Kidney (tissue), 22 donors: ENCODE results near the gene LSM8. TPM values are rescaled to one million over a fixed set of nuclear protein-coding genes. Genes with fewer than 3 reads are reported as not detected.
"Not testable (repeated sequence)": the region's sequence is repeated elsewhere in the genome, so short reads cannot be mapped to it uniquely, and the experiment has no call there.

ENCODE experiments used
- DNase-seq, 5 donors: peaks; one replicate each; pipeline ENCODE4 v3.0.0-alpha.2; 2013 to 2020
- FAIRE-seq: peaks from 2 replicates; lab custom pipeline; 2012; peaks lifted over from hg19 to GRCh38; lab: Jason Lieb, UNC
- H3K27ac ChIP-seq, 2 donors: one replicate each; pipeline ENCODE4 v1.7.0; 2013; ENCODE audit warnings: low read depth in 2 of 2, low read length in 2 of 2, inconsistent platforms in 1 of 2
- H3K27me3 ChIP-seq: one replicate; pipeline ENCODE4 v1.7.1; 2013; ENCODE audit warnings: low read length, inconsistent platforms; ENCODE audit not compliant: control insufficient read depth, insufficient read depth
- H3K36me3 ChIP-seq, 3 donors: one replicate each; pipeline versions ENCODE4 v1.7.0 to v1.7.1; 2013; ENCODE audit warnings: low read length in 3 of 3, control low read depth in 1 of 3, inconsistent platforms in 1 of 3; ENCODE audit not compliant: insufficient read depth in 3 of 3, control insufficient read depth in 2 of 3
- H3K4me1 ChIP-seq, 3 donors: one replicate each; pipeline versions ENCODE4 v1.7.0 to v1.7.1; 2013; ENCODE audit warnings: low read length in 3 of 3, inconsistent platforms in 1 of 3, low read depth in 1 of 3; ENCODE audit not compliant: control insufficient read depth in 2 of 3, insufficient read depth in 2 of 3
- H3K4me3 ChIP-seq, 3 donors: one replicate each; pipeline versions ENCODE4 v1.7.0 to v1.8.1; 2013; ENCODE audit warnings: low read length in 3 of 3, control low read depth in 1 of 3, inconsistent platforms in 1 of 3
- H3K9ac ChIP-seq, 3 donors: one replicate each; pipeline versions ENCODE4 v1.7.0 to v1.7.1; 2013; ENCODE audit warnings: low read length in 3 of 3, control low read depth in 1 of 3, inconsistent platforms in 1 of 3
- H3K9me3 ChIP-seq, 3 donors: one replicate each; pipeline versions ENCODE4 v1.7.0 to v1.7.1; 2013; ENCODE audit warnings: low read length in 3 of 3, control low read depth in 1 of 3, inconsistent platforms in 1 of 3; ENCODE audit not compliant: control insufficient read depth in 2 of 3, insufficient read depth in 1 of 3
- intact Hi-C: fragments of 100-400 bp; cut with DNase I; formaldehyde crosslinking; loops from one replicate; pipeline ENCODE4 v1.11.1; 2022
- long read RNA-seq, 10 donors: library from polyadenylated mRNA in 1 of 10; unstranded in 1 of 10; transcript quantifications; one replicate each; pipeline ENCODE4 v2.0.0 and lab custom pipeline, GENCODE V29; 2021 to 2026
- polyA plus RNA-seq: library from polyadenylated mRNA; stranded (reverse); fragments of 350-450 nt; fragmentation: Illumina TruSeq; extraction: RNeasy Lipid Tissue Mini Kit (QIAGEN cat#74804); gene quantifications from one replicate; pipeline ENCODE4 v1.2.3, GENCODE V29; 2014; ENCODE audit warnings: low read depth, low replicate concordance; ENCODE audit not compliant: insufficient read depth
- total RNA-seq: library from RNA; stranded (reverse); fragmentation: NEBNext Ultra II Directional; extraction: Animal tissue kit (Norgen Biotek cat#: 25700); gene quantifications from one replicate; pipeline ENCODE4 v1.2.1, GENCODE V29; 2021
- TF ChIP-seq, protein P1 (sequence below): IDR thresholded peaks from 3 replicates; pipeline ENCODE4 v1.5.1; 2012; ENCODE audit warnings: mild to moderate bottlenecking, moderate library complexity, borderline replicate concordance; ENCODE audit not compliant: insufficient read depth; ENCODE audit errors: extremely low read depth
- donor health status: control.
- donor health status: control.
- donor health status: control.
- donor health status: control.
- donor health status: control.
- donor health status: DM: yes; HTN: yes; CAD: no.
- donor health status: Normal renal cell carcinoma (clear cell type).

Gene LSM8
- 28.2 TPM for total RNA-seq
- polyA plus RNA-seq: 27.4 TPM
- long read RNA-seq, donor 1, full-length matches to known transcripts: 32 of 32 reads
- long read RNA-seq, donor 1, partial matches to known transcripts: 0 of 32 reads
- long read RNA-seq, donor 1, other reads (novel, unspliced or antisense): 0 of 32 reads
- long read RNA-seq, donor 2, full-length matches to known transcripts: 45 of 45 reads
- long read RNA-seq, donor 2, partial matches to known transcripts: 0 of 45 reads
- long read RNA-seq, donor 2, other reads (novel, unspliced or antisense): 0 of 45 reads
- long read RNA-seq, donor 3, full-length matches to known transcripts: 56 of 65 reads
- long read RNA-seq, donor 3, partial matches to known transcripts: 9 of 65 reads
- long read RNA-seq, donor 3, other reads (novel, unspliced or antisense): 0 of 65 reads
- long read RNA-seq, donor 4, full-length matches to known transcripts: 20 of 20 reads
- long read RNA-seq, donor 4, partial matches to known transcripts: 0 of 20 reads
- long read RNA-seq, donor 4, other reads (novel, unspliced or antisense): 0 of 20 reads
- long read RNA-seq, donor 5, partial matches to known transcripts: 0 of 1 reads
- long read RNA-seq, donor 5, other reads (novel, unspliced or antisense): 0 of 1 reads
- long read RNA-seq, donor 6, transcript LSM8-201 (4 exons, 1,305 nt): major isoform, 71 of 73 reads
- long read RNA-seq, donor 6, partial matches to known transcripts: 0 of 73 reads
- long read RNA-seq, donor 6, other reads (novel, unspliced or antisense): 0 of 73 reads
- long read RNA-seq, donor 7, full-length matches to known transcripts: 14 of 17 reads
- long read RNA-seq, donor 7, partial matches to known transcripts: 2 of 17 reads
- long read RNA-seq, donor 7, other reads (novel, unspliced or antisense): 1 of 17 reads
- long read RNA-seq, donor 8, full-length matches to known transcripts: 34 of 40 reads
- long read RNA-seq, donor 8, partial matches to known transcripts: 6 of 40 reads
- long read RNA-seq, donor 8, other reads (novel, unspliced or antisense): 0 of 40 reads
- long read RNA-seq, donor 9, transcript LSM8-201 (4 exons, 1,305 nt): major isoform, 24 of 25 reads
- long read RNA-seq, donor 9, partial matches to known transcripts: 0 of 25 reads
- long read RNA-seq, donor 9, other reads (novel, unspliced or antisense): 0 of 25 reads
- long read RNA-seq, donor 10, full-length matches to known transcripts: 33 of 33 reads
- long read RNA-seq, donor 10, partial matches to known transcripts: 0 of 33 reads
- long read RNA-seq, donor 10, other reads (novel, unspliced or antisense): 0 of 33 reads

DNA sequence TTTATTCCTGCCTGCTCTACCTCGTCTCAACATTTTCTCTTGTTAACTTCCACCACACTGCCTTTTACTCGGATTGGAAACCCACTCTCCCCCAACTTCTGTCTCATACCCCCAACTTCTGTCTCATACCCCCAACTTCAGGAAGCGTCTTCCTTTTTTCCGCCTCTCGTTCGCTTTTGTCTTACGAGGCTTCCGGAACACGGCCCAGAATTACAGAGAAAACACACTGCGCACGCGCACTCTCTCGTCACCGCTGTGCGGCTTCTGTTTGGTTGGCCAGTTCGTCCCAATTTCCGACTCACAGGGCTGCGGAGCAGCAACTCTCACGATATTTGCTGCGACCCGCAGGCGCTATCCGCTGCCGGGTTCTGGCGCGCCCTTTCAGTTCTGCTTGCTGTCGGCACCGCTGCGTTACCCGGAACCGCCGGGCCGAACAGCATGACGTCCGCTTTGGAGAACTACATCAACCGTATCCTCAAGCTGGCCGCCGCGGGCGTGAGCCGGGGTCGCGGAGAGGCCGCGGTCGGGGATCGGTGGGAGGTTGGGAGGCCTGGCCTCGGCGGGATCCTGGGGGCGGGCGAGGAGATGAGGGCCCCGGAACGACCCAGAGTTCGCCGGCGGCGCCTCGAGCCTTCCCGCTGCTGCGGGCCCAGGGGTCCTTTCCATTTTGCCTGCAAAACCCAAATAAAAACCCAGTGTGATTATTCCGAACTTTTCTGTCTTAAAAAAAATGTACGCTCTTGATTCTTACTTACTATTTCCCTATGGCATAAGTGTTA lies at the start of gene LSM8:
LSM8 (plus strand) TSS at position 379 of the 779 bp plus-strand sequence; CDS start at position 439, 60 bp downstream.
- TF ChIP-seq, protein P1, sequence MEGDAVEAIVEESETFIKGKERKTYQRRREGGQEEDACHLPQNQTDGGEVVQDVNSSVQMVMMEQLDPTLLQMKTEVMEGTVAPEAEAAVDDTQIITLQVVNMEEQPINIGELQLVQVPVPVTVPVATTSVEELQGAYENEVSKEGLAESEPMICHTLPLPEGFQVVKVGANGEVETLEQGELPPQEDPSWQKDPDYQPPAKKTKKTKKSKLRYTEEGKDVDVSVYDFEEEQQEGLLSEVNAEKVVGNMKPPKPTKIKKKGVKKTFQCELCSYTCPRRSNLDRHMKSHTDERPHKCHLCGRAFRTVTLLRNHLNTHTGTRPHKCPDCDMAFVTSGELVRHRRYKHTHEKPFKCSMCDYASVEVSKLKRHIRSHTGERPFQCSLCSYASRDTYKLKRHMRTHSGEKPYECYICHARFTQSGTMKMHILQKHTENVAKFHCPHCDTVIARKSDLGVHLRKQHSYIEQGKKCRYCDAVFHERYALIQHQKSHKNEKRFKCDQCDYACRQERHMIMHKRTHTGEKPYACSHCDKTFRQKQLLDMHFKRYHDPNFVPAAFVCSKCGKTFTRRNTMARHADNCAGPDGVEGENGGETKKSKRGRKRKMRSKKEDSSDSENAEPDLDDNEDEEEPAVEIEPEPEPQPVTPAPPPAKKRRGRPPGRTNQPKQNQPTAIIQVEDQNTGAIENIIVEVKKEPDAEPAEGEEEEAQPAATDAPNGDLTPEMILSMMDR: no peak
- Histone ChIP-seq H3K27me3 (no peaks in the 10 kb centered on the region), H3K4me3 (peak within 1 kb of the TSS; percentile 81 to 100 (median 88)), H3K4me1 (peaks cover 0 to 8% (median 4%) of the 10 kb centered on the region in 3 donors), H3K9me3 (no peaks in the 10 kb centered on the region), H3K36me3 (peaks cover 0 to 2% (median 0%) of the 10 kb centered on the region in 3 donors), H3K27ac (peak within 1 kb of the TSS; percentile 81 to 85), H3K9ac (peak within 1 kb of the TSS; percentile 75 to 100 (median 82))
- FAIRE-seq (peak; percentile 90), DNase-seq (peak; percentile 98 to 100 (median 99))
- intact Hi-C loops: no loop called here

DNA sequence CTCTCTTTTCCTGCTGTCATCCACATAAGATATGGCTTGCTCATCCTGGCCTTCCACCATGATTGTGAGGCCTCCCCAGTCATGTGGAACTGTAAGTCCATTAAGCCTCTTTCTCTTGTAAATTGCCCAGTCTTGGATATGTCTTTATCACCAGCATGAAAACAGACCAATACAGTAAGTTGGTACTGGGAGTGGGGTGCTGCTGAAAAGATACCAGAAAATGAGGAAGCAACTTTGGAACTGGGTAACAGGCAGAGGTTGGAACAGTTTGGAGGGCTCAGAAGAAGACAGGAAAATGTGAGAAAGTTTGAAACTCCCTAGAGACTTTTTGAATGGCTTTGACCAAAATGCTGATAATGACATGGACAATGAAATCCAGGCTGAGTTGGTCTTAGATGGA lies 49.5 kb upstream of the LSM8 start:
- H3K9ac ChIP-seq, H3K9me3 ChIP-seq, H3K27me3 ChIP-seq, H3K36me3 ChIP-seq, DNase-seq, H3K4me3 ChIP-seq, H3K4me1 ChIP-seq, H3K27ac ChIP-seq, intact Hi-C loops, FAIRE-seq: not testable (repeated sequence)

DNA sequence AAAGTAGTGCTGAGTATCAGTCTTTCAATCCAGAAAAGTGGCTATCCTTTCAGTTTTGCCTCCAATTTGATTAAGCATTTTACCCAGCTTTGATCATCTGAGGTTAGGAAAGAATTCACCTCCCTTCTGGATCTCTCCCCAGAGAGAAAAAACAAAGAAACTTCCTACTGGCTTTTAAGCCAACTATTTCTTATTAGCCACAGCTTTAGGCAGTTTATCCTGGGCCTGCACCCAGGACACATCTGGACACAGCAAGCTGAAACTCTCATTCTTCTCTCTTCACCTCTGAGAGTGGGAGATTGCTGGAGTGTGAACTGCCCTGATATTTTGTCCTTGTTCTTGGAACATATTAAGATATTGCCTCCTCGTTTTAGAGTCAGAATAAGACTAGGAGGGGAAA lies 43.5 kb upstream of the LSM8 start:
- FAIRE-seq: no peak
- no peak for DNase-seq

More for the DNA sequence above, 43.5 kb upstream of the LSM8 start:
- Histone ChIP-seq H3K27me3 (no peaks in the 10 kb centered on the region), H3K9me3 (no peaks in the 10 kb centered on the region), H3K4me1 (no peaks in the 10 kb centered on the region), H3K4me3 (no peak overlapping the region), H3K27ac (no peak overlapping the region), H3K36me3 (no peaks in the 10 kb centered on the region), H3K9ac (no peak overlapping the region)
- TF ChIP-seq, protein P1: no peak
- intact Hi-C loops: no loop called here
